Mesendoderm (in vitro differentiated cells): Measurements from ENCODE around the gene CD34.

ENCODE experiments used
- DNase-seq: peaks from one replicate; pipeline ENCODE4 v3.0.0; 2013
- H2AK5ac ChIP-seq: 2 replicates; pipeline ENCODE4 v1.6.1; 2013; ENCODE audit warnings: low read length, inconsistent platforms
- H2BK120ac ChIP-seq: 2 replicates; pipeline ENCODE4 v1.6.1; 2013; ENCODE audit warnings: low read depth, mild to moderate bottlenecking, low read length, moderate library complexity, mixed read lengths
- H2BK15ac ChIP-seq: replicated peaks from 2 replicates; pipeline ENCODE4 v1.6.1; 2013; ENCODE audit warnings: low read depth, mild to moderate bottlenecking, moderate library complexity
- H2BK5ac ChIP-seq: 2 replicates; pipeline ENCODE4 v1.6.1; 2013; ENCODE audit warnings: low read length, inconsistent platforms
- H3K18ac ChIP-seq: 2 replicates; pipeline ENCODE4 v1.6.1; 2013; ENCODE audit warnings: mild to moderate bottlenecking, low read length, mixed read lengths
- H3K23ac ChIP-seq: one replicate; pipeline ENCODE4 v1.6.1; 2013; ENCODE audit warnings: low read length
- H3K27ac ChIP-seq: 2 replicates; pipeline ENCODE4 v1.5.1; 2013; ENCODE audit warnings: low read depth, mild to moderate bottlenecking, inconsistent platforms, low read length, moderate library complexity
- H3K27me3 ChIP-seq: 2 replicates; pipeline ENCODE4 v1.6.1; 2013; ENCODE audit warnings: low read length, control low read depth, mild to moderate bottlenecking, inconsistent platforms; ENCODE audit not compliant: insufficient read depth, poor library complexity
- H3K36me3 ChIP-seq: 2 replicates; pipeline ENCODE4 v1.6.1; 2013; ENCODE audit warnings: low read length, inconsistent platforms; ENCODE audit not compliant: control insufficient read depth, insufficient read depth
- H3K4ac ChIP-seq: one replicate; pipeline ENCODE4 v1.6.1; 2013; ENCODE audit warnings: low read depth, mild to moderate bottlenecking, low read length, moderate library complexity
- H3K4me1 ChIP-seq: 2 replicates; pipeline ENCODE4 v1.6.1; 2013; ENCODE audit warnings: low read depth, low read length, inconsistent platforms; ENCODE audit not compliant: control insufficient read depth
- H3K4me2 ChIP-seq: 2 replicates; pipeline ENCODE4 v1.6.1; 2013; ENCODE audit warnings: low read length
- H3K4me3 ChIP-seq: 2 replicates; pipeline ENCODE4 v1.5.1; 2013; ENCODE audit warnings: mild to moderate bottlenecking, low read length
- H3K56ac ChIP-seq: one replicate; pipeline ENCODE4 v1.6.1; 2013; ENCODE audit warnings: low read length
- H3K79me1 ChIP-seq: 2 replicates; pipeline ENCODE4 v1.6.1; 2013; ENCODE audit warnings: low read length, inconsistent platforms
- H3K79me2 ChIP-seq: 2 replicates; pipeline ENCODE4 v1.6.1; 2013; ENCODE audit warnings: mild to moderate bottlenecking, low read length; ENCODE audit not compliant: control insufficient read depth, insufficient read depth
- H3K9ac ChIP-seq: 2 replicates; pipeline ENCODE4 v1.6.1; 2013; ENCODE audit warnings: low read length, inconsistent platforms
- H4K5ac ChIP-seq: one replicate; pipeline ENCODE4 v1.6.1; 2013; ENCODE audit warnings: low read length
- H4K8ac ChIP-seq: one replicate; pipeline ENCODE4 v1.6.1; 2013; ENCODE audit warnings: low read depth, mild to moderate bottlenecking, control low read depth, low read length, moderate library complexity
- WGBS: extraction: QIAGEN DNeasy Blood & Tissue Kit; methylation state at CpG from one replicate; pipeline ENCODE4 v1.1.7; 2013; ENCODE audit warnings: low lambda C conversion rate, missing lambda C conversion rate; ENCODE audit not compliant: insufficient coverage; ENCODE audit errors: extremely low coverage; 5-methylcytosine and 5-hydroxymethylcytosine counted together

Gene CD34

GRCh38 chr1:207852576-207853371 is 58.2 kb downstream of the CD34 start:
- Histone ChIP-seq H3K79me2 (no peaks in the 10 kb centered on the region), H3K79me1 (no peaks in the 10 kb centered on the region), H3K36me3 (no peaks in the 10 kb centered on the region), H3K4me1 (no peaks in the 10 kb centered on the region), H3K18ac (no peak overlapping the region), H2BK5ac (no peak overlapping the region), H2BK120ac (no peak overlapping the region), H3K27ac (no peak overlapping the region), H2BK15ac (no peak overlapping the region), H3K56ac (no peak overlapping the region), H3K23ac (no peak overlapping the region), H4K8ac (no peak overlapping the region), H4K5ac (no peak overlapping the region), H3K27me3 (no peaks in the 10 kb centered on the region), H3K4ac (no peak overlapping the region), H3K4me2 (no peak overlapping the region), H2AK5ac (no peak overlapping the region), H3K9ac (no peak overlapping the region), H3K4me3 (no peak overlapping the region)
- DNase-seq = no peak
- WGBS = no CpG with 5 or more reads among the region's 9 CpGs

DNA sequence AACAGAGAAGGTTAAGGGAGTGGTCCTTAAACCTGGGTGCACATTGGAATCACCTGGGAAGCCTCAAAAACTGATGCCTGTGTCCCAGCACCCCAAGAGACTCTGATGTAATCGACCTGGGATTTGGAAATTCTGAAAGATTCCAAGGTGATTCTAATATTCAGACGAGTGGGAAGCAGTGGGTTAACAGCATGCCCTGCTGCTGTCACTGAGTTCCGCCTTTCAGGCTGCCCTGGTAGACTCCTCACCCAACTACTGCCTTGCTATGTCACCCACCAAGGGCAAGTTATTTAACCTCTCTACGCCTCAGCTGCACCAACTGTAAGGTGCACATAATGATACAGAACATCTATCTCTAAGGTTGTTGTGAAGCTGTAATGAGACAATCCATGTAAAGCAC is 59.2 kb downstream of the CD34 start:
- no peak overlapping the region for H3K4me2 ChIP-seq
- no peak overlapping the region for H3K27ac ChIP-seq
- no peak overlapping the region for H2BK5ac ChIP-seq
- no peak overlapping the region for H4K8ac ChIP-seq
- no peaks in the 10 kb centered on the region for H3K79me1 ChIP-seq
- H3K4me1 ChIP-seq = no peaks in the 10 kb centered on the region
- H3K56ac ChIP-seq = no peak overlapping the region
- H3K27me3 ChIP-seq = no peaks in the 10 kb centered on the region
- H3K4ac ChIP-seq = no peak overlapping the region
- H3K4me3 ChIP-seq = no peak overlapping the region
- no peak overlapping the region for H3K18ac ChIP-seq
- WGBS = no CpG with 5 or more reads among the region's 4 CpGs
- H3K9ac ChIP-seq = no peak overlapping the region
- no peak overlapping the region for H2BK120ac ChIP-seq
- no peaks in the 10 kb centered on the region for H3K79me2 ChIP-seq
- no peak for DNase-seq
- no peak overlapping the region for H2BK15ac ChIP-seq
- H3K23ac ChIP-seq = no peak overlapping the region
- H4K5ac ChIP-seq = no peak overlapping the region
- H2AK5ac ChIP-seq = no peak overlapping the region
- no peaks in the 10 kb centered on the region for H3K36me3 ChIP-seq

GRCh38 chr1:207850621-207851407 is 60.1 kb downstream of the CD34 start:
- DNase-seq = no peak
- no peak overlapping the region for H2BK5ac ChIP-seq
- no peak overlapping the region for H4K8ac ChIP-seq
- H3K4ac ChIP-seq = no peak overlapping the region
- no peak overlapping the region for H4K5ac ChIP-seq
- no peak overlapping the region for H3K27ac ChIP-seq
- H3K79me2 ChIP-seq = no peaks in the 10 kb centered on the region
- H3K4me2 ChIP-seq = no peak overlapping the region
- H3K4me1 ChIP-seq = no peaks in the 10 kb centered on the region
- no peak overlapping the region for H3K18ac ChIP-seq
- no peak overlapping the region for H3K4me3 ChIP-seq
- H3K9ac ChIP-seq = no peak overlapping the region
- H3K27me3 ChIP-seq = no peaks in the 10 kb centered on the region
- no peak overlapping the region for H3K23ac ChIP-seq
- no peak overlapping the region for H2AK5ac ChIP-seq
- no peaks in the 10 kb centered on the region for H3K79me1 ChIP-seq
- H3K36me3 ChIP-seq = no peaks in the 10 kb centered on the region
- WGBS = no CpG with 5 or more reads among the region's 7 CpGs
- H2BK15ac ChIP-seq = no peak overlapping the region
- H3K56ac ChIP-seq = no peak overlapping the region
- H2BK120ac ChIP-seq = no peak overlapping the region

- DNase-seq = no peak
- WGBS = no CpG with 5 or more reads among the region's 8 CpGs
- H3K79me1 ChIP-seq = no peaks in the 10 kb centered on the region
- H3K4ac ChIP-seq = no peak overlapping the region
- no peaks in the 10 kb centered on the region for H3K27me3 ChIP-seq
- H3K56ac ChIP-seq = no peak overlapping the region
- H2BK5ac ChIP-seq = no peak overlapping the region
- H2BK15ac ChIP-seq = no peak overlapping the region
- no peak overlapping the region for H3K18ac ChIP-seq
- no peak overlapping the region for H3K23ac ChIP-seq
- no peak overlapping the region for H4K5ac ChIP-seq
- no peaks in the 10 kb centered on the region for H3K36me3 ChIP-seq
- H2BK120ac ChIP-seq = no peak overlapping the region
- H2AK5ac ChIP-seq = no peak overlapping the region
- no peak overlapping the region for H3K4me2 ChIP-seq
- no peak overlapping the region for H3K9ac ChIP-seq
- H3K79me2 ChIP-seq = no peaks in the 10 kb centered on the region
- no peak overlapping the region for H4K8ac ChIP-seq
- no peaks in the 10 kb centered on the region for H3K4me1 ChIP-seq
- no peak overlapping the region for H3K27ac ChIP-seq
- no peak overlapping the region for H3K4me3 ChIP-seq
Measured at GRCh38 chr1:207849646-207850045, 61.3 kb downstream of the CD34 start.

- H3K27me3 ChIP-seq = no peaks in the 10 kb centered on the region
- no peak overlapping the region for H3K4ac ChIP-seq
- no peak overlapping the region for H3K56ac ChIP-seq
- DNase-seq = no peak
- H3K79me1 ChIP-seq = no peaks in the 10 kb centered on the region
- no peak overlapping the region for H3K4me3 ChIP-seq
- H3K23ac ChIP-seq = no peak overlapping the region
- H3K79me2 ChIP-seq = no peaks in the 10 kb centered on the region
- H2BK5ac ChIP-seq = no peak overlapping the region
- H4K5ac ChIP-seq = no peak overlapping the region
- no peak overlapping the region for H2BK120ac ChIP-seq
- no CpG with 5 or more reads among the region's 3 CpGs for WGBS
- H3K36me3 ChIP-seq = no peaks in the 10 kb centered on the region
- H2BK15ac ChIP-seq = no peak overlapping the region
- no peak overlapping the region for H3K4me2 ChIP-seq
- H3K27ac ChIP-seq = no peak overlapping the region
- no peaks in the 10 kb centered on the region for H3K4me1 ChIP-seq
- no peak overlapping the region for H3K18ac ChIP-seq
- no peak overlapping the region for H3K9ac ChIP-seq
- no peak overlapping the region for H2AK5ac ChIP-seq
- H4K8ac ChIP-seq = no peak overlapping the region
Measured at GRCh38 chr1:207849016-207849415, 61.9 kb downstream of the CD34 start.
